ENCODE data around the gene SESTD1. TPM values are rescaled to one million over a fixed set of nuclear protein-coding genes. Genes with fewer than 3 reads are reported as not detected.
"Not testable (repeated sequence)": the region's sequence is repeated elsewhere in the genome, so short reads cannot be mapped to it uniquely, and the experiment has no call there.

SESTD1 gene
- polyA plus RNA-seq, 10 donors, result 30.3 to 48.6 (median 37.6) TPM

GRCh38 chr2:179240481-179241451 is 23.9 kb downstream of the SESTD1 start:
- no peak for DNase-seq

- no peak for DNase-seq
Measured at GRCh38 chr2:179239838-179240237, 24.8 kb downstream of the SESTD1 start.

GRCh38 chr2:179239195-179239594 is 25.4 kb downstream of the SESTD1 start:
- no peak for DNase-seq

- DNase-seq, result no peak
Measured at GRCh38 chr2:179238027-179238426, 26.6 kb downstream of the SESTD1 start.

- DNase-seq, result peak in 1 of 3 donors; percentile 40
Measured at GRCh38 chr2:179237209-179237946, 27.3 kb downstream of the SESTD1 start.

GRCh38 chr2:179235463-179236108 is 29.0 kb downstream of the SESTD1 start:
- DNase-seq, result peak in 2 of 3 donors; percentile 14 to 50

- no peak for DNase-seq
Measured at GRCh38 chr2:179234658-179235240, 29.9 kb downstream of the SESTD1 start.

GRCh38 chr2:179233626-179234430 is 30.8 kb downstream of the SESTD1 start:
- DNase-seq, result no peak

GRCh38 chr2:179233083-179233490 is 31.5 kb downstream of the SESTD1 start:
- no peak for DNase-seq

- DNase-seq, result no peak
Measured at GRCh38 chr2:179226961-179227259, 37.7 kb downstream of the SESTD1 start.

- DNase-seq, result peak in 1 of 3 donors; percentile 1
Measured at GRCh38 chr2:179226203-179226960, 38.2 kb downstream of the SESTD1 start.

GRCh38 chr2:179224361-179224760 is 40.3 kb downstream of the SESTD1 start:
- DNase-seq, result peak in 1 of 3 donors; percentile 0

GRCh38 chr2:179222076-179222475 is 42.6 kb downstream of the SESTD1 start:
- peak in 1 of 3 donors; percentile 0 for DNase-seq

- peak; percentile 64 to 81 (median 74) for DNase-seq
Measured at GRCh38 chr2:179218848-179219594, 45.6 kb downstream of the SESTD1 start.

- not testable (repeated sequence) for DNase-seq
Measured at GRCh38 chr2:179214671-179215070, 50.0 kb downstream of the SESTD1 start.

- DNase-seq, result no peak
Measured at GRCh38 chr2:179211355-179211754, 53.3 kb downstream of the SESTD1 start.

GRCh38 chr2:179208277-179208676 is 56.4 kb downstream of the SESTD1 start:
- not testable (repeated sequence) for DNase-seq

GRCh38 chr2:179207047-179207446 is 57.6 kb downstream of the SESTD1 start:
- DNase-seq, result no peak

GRCh38 chr2:179201869-179202268 is 62.8 kb downstream of the SESTD1 start:
- no peak for DNase-seq
